Ammon's horn (tissue), 1 donor: Measurements from ENCODE around the gene OSMR.

Experiments used
- DNase-seq: peaks from one replicate; pipeline ENCODE4 v3.0.0-alpha.2; 2016; ENCODE audit warnings: low spot score

The OSMR gene

GRCh38 chr5:38926121-38926520, 80.3 kb downstream of the OSMR start:
- no peak for DNase-seq

GRCh38 chr5:38927470-38927869, 81.7 kb downstream of the OSMR start:
- no peak for DNase-seq

GRCh38 chr5:38929838-38930237, 84.0 kb downstream of the OSMR start:
- no peak for DNase-seq

- DNase-seq = no peak
Measured at GRCh38 chr5:38931731-38932130, 85.9 kb downstream of the OSMR start.

- no peak for DNase-seq
Measured at GRCh38 chr5:38932854-38933408, 87.1 kb downstream of the OSMR start.

GRCh38 chr5:38935437-38935836, 89.6 kb downstream of the OSMR start:
- no peak for DNase-seq

GRCh38 chr5:38936269-38936668, 90.5 kb downstream of the OSMR start:
- no peak for DNase-seq

GRCh38 chr5:38938424-38938823, 92.6 kb downstream of the OSMR start:
- no peak for DNase-seq

GRCh38 chr5:38938973-38939372, 93.2 kb downstream of the OSMR start:
- no peak for DNase-seq

- no peak for DNase-seq
Measured at GRCh38 chr5:38940230-38940858, 94.5 kb downstream of the OSMR start.

- DNase-seq = no peak
Measured at GRCh38 chr5:38941912-38942311, 96.1 kb downstream of the OSMR start.

GRCh38 chr5:38944282-38944681, 98.5 kb downstream of the OSMR start:
- no peak for DNase-seq

GRCh38 chr5:38948501-38948900, 102.7 kb downstream of the OSMR start:
- no peak for DNase-seq

GRCh38 chr5:38953426-38954012, 107.7 kb downstream of the OSMR start:
- DNase-seq = no peak

GRCh38 chr5:38961691-38962090, 115.9 kb downstream of the OSMR start:
- DNase-seq = no peak

- no peak for DNase-seq
Measured at GRCh38 chr5:38968665-38969064, 122.9 kb downstream of the OSMR start.

GRCh38 chr5:38978036-38978435, 132.2 kb downstream of the OSMR start:
- no peak for DNase-seq

- DNase-seq = no peak
Measured at GRCh38 chr5:38979535-38979934, 133.7 kb downstream of the OSMR start.
